Central memory CD4-positive, alpha-beta T cell (primary cell): ENCODE data around the gene DNAH14.
"Not testable (repeated sequence)": the region's sequence is repeated elsewhere in the genome, so short reads cannot be mapped to it uniquely, and the experiment has no call there.

Experiments
- DNase-seq: peaks from one replicate; pipeline ENCODE4 v3.0.0; 2022

Gene DNAH14

GRCh38 chr1:224998185-224998584 is 68.7 kb downstream of the DNAH14 start:
- DNase-seq, result no peak

GRCh38 chr1:225004396-225004795 is 74.9 kb downstream of the DNAH14 start:
- DNase-seq, result no peak

GRCh38 chr1:225006352-225006751 is 76.9 kb downstream of the DNAH14 start:
- DNase-seq, result not testable (repeated sequence)

GRCh38 chr1:225008050-225008449 is 78.6 kb downstream of the DNAH14 start:
- DNase-seq, result not testable (repeated sequence)

DNA sequence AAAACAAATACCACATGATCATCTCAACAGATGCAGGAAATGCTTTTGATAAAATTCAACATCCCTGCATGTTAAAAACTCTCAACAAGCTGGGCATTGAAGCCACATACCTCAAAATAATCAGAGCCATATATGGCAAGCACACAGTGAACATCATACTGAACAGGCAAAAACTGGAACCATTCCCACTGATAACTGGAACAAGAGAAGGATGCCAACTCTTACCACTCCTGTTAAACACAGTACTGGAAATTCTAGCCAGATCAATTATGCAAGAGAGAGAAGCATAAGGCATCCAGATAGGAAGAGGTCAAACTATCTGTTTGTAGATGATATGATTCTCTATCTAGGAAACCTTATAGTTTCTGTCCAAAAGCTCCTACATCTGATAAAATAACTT is 91.6 kb downstream of the DNAH14 start:
- DNase-seq, result no peak

DNA sequence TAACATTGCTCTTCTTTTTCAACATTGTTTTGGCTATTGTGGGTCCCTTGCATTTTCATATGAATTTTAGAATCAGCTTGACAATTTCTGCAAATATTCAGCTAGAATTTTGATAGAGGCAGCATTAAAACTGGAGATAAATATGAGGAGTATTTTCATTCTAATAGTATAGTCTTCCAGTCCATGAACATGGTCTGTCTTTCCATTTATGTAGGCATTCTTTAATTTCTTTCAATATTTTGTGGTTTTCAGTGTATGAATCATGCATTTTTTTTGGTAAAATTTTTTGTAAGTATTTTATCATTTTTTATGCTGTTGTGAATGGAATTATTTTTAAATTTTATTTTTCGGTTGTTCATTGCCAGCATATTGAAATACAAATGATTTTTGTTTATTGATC is 97.2 kb downstream of the DNAH14 start:
- DNase-seq, result no peak

DNA sequence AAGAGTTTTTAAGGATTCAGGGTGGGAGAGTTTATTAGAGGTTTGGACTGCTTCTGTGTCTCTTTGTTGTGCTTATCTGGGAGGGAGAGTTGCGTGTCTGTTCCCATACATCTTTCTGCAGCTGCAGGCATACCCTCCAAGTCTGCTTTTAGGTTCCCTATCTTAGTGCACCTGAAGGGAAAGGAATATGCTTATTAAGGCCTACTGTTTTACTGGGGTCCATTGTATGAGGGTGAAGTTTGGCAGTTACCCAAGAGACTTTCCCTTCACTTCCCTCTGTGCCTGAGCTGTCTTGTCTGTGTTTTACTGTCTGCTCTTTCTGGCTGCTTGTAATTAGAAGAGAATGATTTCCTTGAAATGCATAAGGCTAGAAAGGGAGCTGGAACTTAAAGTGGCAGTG is 107.0 kb downstream of the DNAH14 start:
- DNase-seq, result not testable (repeated sequence)

GRCh38 chr1:225042263-225042662 is 112.8 kb downstream of the DNAH14 start:
- DNase-seq, result no peak

DNA sequence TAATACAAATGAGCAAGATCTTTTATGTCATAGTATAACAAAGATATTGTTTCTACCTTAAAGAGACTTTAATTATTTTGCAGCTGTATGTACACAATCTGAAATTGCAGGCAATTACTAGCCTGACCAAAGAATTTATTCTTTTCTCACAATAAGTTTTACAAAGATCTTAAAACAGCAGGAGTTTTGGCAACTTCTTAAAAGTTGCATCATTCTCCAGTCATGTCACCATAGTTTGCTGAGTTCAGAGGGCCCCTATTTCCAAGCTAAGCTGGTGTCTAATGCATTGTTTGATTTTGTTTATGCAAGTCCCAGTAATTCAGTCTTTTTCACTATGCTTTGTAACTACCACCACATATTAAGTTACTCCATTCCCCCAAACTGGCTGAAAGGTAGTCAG is 114.8 kb downstream of the DNAH14 start:
- DNase-seq, result no peak

- no peak for DNase-seq
Measured at GRCh38 chr1:225049594-225049993, 120.1 kb downstream of the DNAH14 start.

DNA sequence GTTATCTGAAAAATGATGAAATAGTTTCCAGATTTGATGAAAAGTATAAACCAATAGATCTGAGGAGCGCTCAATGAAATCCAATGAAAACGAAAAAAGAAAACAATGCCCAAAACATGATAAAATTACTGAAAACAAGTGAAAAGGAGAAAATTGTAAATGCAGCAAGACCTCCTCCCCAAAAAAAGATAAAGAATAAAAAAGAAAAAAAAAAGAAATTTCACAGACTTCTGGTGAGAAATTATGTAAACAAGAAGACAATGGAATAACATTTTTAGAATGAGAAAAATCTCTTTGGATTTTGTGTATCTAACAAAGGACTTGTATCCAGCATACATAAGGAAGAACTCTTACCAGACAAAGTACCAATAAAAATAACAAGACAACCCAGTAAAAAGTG is 134.2 kb downstream of the DNAH14 start:
- no peak for DNase-seq

DNA sequence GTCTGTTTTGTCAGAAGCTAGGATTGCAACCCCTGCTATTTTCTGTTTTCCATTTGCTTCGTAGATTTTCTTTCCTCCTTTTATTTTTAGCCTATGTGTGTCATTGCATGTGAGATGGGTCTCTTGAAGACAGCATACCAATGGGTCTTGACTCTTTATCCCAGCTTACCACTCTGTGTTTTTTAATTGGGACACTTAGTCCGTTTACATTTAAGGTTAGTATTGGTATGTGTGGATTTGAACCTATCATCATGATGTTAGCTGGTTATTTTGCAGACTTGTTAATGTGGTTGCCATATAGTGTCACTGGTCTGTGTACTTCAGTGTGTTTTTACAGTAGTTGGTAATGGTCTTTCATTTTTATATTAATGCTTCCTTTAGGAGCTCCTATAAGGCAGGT is 141.5 kb downstream of the DNAH14 start:
- DNase-seq, result no peak

DNA sequence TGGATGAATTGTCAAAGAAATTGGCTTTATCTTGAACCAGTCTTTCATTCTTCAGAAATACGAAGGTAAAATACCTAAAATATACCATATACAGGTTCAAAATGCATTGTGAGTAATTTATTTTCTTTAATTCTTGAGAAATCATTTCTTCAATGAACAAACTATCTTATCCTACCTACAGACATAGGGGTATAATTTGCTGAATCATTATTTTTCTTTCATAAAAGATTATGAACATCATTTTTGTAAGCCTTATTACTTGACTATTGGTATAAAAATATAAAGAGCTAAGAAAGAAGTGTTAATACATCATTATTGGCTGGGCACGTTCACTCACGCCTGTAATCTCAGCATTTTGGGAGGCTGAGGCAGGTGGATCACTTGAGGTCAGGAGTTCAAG is 167.7 kb downstream of the DNAH14 start:
- DNase-seq, result no peak

- DNase-seq, result no peak
Measured at GRCh38 chr1:225111000-225111399, 181.5 kb downstream of the DNAH14 start.

GRCh38 chr1:225113265-225113664 is 183.8 kb downstream of the DNAH14 start:
- no peak for DNase-seq

- no peak for DNase-seq
Measured at GRCh38 chr1:225114354-225114990, 185.0 kb downstream of the DNAH14 start.

GRCh38 chr1:225119307-225119706 is 189.8 kb downstream of the DNAH14 start:
- no peak for DNase-seq

DNA sequence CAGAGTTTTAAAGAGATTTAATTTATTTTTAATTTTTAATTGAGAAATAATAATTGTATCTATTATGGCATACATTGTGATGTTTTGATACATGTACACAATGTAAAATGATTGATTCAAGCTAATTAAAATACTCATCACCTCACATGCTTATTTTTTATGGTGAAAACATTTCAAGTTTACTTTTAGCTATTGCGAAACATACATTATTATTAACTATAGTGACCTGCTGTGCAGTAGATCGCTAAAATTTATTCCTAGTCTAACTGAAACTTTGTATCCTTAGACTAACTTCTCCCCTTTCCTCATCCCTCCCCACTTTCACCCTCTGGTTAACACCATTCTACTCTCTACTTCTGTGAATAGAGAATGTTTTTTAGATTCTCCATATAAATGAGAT is 191.6 kb downstream of the DNAH14 start:
- no peak for DNase-seq

DNA sequence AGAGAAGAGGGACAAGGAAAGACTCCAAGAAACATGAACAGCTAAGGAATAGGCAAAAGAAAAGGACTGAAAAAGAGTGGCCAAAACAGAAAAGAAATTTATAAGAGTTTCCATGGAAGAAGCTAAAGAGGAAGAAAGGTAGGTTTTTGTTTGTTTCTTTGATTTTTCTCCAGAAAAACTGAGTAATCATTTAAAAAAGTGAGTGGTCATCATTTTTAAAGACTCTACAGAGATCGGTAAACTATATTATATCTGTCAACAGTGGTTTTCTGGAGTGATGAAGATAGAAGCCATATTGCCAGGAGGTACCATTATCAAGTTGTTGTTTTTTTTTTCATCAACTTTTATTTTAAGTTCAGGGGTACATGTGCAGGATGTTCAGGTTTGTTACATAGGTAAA is 202.4 kb downstream of the DNAH14 start:
- no peak for DNase-seq

GRCh38 chr1:225137976-225138375 is 208.5 kb downstream of the DNAH14 start:
- DNase-seq, result no peak

GRCh38 chr1:225143001-225143400 is 213.5 kb downstream of the DNAH14 start:
- DNase-seq, result no peak

GRCh38 chr1:225146478-225146877 is 217.0 kb downstream of the DNAH14 start:
- DNase-seq, result no peak

GRCh38 chr1:225147791-225148190 is 218.3 kb downstream of the DNAH14 start:
- DNase-seq, result not testable (repeated sequence)

GRCh38 chr1:225152061-225152460 is 222.6 kb downstream of the DNAH14 start:
- no peak for DNase-seq

DNA sequence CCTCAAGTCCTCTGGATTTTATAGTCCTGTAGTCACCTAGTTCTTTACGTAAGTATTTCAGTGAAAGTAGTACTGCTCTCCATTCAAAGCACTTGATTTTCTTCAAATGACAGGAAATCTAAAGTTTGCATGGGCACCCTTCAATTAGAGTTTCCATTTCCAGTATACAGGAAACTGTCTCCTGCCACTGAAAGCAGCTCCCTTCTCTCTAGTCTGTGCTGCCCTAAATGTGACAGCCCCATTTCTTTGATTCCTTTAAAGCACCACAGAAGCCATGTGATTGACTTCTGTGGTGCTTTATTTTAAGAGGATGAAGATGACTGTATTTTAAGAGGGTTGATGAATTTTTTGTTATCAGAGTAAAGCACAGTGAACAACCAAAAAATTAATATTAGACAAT is 226.1 kb downstream of the DNAH14 start:
- DNase-seq, result no peak
